Effector CD8-positive, alpha-beta T cell (primary cell): ENCODE measurements around the gene C4orf50.

Source experiments
- DNase-seq: peaks from one replicate; lab custom pipeline; 2025; lab: John Stamatoyannopoulos, UW

The C4orf50 gene

DNA sequence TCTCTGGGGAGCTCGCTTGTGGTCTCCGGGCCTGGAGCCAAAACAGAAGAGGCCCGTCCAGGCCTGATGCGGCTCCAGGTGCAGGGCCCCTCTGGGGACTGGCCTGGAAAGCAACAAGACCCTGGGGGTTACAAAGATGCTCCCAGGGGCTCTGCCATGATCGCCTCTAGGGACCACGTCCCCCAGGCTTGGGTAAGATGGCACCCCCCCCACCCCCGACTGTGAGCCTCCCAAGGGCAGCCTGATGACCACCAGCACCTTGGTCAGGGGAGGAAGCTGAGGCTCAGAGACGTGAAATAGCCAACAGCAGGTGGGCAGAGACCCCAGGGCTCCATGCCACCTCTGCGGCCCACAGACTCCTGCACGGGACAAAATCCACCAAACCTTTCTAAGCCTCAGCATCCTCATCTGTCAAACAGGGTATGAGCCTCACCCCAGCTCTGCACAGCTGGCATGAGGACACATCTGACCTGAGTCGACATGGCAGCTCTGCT is 25.4 kb downstream of the C4orf50 start:
- DNase-seq, result no peak

DNA sequence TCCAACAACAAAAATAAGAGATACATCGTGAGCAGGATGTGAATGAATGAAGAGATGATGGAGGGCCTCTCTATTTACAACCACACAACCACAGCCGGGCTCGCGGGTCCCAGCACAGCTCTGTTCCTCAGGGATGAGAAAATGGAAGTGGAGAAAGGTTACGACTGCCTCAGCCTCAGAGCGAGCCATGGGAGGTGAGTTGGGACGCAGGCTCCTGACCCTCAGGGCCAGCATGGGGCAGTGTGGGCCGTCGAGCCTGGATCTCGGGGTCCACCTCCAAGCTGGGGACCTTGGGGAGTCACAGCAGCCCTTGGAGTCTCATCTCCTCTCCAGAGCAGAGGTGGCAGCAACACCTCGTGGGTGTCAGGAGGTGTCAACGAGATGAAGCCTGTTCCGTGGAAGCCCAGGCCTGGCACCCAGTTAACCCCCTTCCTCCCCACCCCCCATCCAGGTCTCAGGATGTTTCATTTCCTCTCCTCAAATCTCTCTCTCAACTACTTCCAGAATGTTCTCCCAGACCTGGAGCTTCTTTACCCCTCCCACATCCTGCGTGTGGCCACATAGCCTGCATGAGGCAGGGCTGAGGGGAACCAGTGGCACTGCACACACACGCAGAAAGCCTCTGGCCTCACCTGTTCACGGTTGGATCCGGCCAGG is 25.9 kb downstream of the C4orf50 start:
- DNase-seq, result no peak

DNA sequence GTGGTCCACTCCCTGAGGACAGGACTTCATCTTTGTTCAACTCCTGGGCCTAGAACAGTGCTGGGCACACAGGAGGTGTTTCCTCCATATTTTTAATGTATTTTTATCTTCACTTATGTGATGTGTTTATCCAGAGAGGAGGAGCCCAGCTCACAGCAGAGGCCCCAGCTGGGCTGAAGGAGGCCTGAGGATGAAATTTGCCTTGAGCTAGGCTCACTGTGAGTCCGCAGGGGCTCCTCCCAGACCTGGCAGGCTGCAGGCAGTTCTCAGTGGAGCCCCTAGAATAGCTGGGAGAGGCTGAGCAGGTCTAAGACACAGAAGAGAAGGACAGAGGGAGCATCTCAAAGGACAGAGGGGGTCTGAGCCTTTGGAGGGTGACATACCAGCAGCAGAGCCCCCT is 26.8 kb downstream of the C4orf50 start:
- no peak for DNase-seq

DNA sequence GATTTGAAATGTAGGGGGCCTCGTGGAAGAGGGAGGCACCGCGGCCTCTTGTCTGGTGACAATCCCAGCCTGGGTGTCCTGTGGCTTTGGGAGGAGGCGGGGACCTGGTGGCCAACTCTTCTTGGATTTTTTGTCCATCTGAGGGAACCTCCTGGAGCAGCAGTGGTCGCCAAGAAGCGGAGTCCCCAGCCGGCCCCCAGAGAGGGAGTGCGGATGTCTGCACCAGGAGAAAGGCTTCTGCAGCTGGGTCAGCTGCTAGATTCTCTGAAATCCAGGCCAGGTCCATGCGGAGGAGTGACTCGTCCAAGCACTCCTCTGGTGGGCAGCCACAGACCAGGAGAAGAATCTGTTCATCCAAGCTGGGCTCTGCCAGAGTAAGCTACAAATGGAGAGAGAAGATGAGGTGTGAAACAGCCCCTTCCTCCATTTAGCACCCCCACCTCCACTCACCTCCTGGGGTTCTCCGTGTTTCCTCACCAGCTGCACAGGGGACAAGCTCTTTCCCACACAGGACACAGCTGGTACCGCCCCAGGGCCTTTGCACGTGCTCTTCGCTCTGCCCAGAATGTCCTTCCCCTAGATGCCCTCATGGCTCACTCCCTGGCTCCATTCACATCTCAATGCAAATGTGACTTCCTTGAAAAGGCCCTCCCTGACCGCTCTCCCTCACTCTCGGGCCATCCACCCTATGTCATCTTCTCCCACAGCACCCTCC is 27.6 kb downstream of the C4orf50 start:
- DNase-seq, result no peak

DNA sequence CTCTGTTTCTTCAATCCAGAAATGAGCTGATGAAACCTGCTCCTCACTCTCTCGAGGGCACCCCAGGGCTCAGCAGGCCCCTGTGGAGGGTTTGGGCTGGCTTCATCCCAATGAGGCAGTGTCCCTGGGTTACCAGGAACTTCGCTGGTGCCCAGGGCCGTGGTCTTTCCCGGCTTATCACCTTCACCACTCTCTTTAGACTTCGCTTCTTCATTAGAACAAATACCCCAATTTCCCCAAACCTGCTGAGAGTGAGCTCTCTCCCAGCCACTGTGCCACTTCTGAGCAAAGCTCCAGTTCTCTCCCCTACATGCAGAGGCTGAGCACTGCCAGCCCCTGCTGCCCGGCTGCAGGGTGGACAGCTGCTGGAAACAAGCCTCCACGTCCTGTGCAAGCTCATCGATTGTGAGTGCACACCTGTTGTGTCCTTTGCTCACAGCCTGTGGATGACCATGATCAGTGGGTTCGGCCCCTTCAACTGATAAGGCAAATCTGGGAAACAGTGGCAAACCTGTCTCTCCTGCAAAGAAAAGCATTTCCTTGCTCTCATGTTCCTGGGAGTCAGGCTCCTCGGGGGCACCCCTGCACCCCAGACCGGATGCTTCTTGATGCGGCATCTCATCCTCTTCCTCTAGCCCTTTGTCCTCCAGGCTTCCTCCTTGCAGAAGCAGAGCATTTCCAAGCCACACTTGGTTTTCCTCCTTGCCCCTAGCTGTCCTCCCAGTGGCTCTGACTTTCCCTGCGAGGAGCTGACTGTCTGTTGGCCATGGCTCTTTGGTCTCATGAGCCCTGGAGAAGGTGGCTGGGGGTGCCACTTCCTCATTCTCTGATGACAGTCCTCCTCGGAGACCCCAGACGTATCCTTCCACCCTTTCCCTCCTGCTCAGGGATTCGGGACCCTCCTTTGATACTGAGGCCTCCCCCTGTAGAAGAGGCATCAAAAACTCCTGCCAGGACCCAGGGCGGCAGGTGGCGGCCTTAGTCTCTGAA is 28.7 kb downstream of the C4orf50 start:
- DNase-seq, result no peak

DNA sequence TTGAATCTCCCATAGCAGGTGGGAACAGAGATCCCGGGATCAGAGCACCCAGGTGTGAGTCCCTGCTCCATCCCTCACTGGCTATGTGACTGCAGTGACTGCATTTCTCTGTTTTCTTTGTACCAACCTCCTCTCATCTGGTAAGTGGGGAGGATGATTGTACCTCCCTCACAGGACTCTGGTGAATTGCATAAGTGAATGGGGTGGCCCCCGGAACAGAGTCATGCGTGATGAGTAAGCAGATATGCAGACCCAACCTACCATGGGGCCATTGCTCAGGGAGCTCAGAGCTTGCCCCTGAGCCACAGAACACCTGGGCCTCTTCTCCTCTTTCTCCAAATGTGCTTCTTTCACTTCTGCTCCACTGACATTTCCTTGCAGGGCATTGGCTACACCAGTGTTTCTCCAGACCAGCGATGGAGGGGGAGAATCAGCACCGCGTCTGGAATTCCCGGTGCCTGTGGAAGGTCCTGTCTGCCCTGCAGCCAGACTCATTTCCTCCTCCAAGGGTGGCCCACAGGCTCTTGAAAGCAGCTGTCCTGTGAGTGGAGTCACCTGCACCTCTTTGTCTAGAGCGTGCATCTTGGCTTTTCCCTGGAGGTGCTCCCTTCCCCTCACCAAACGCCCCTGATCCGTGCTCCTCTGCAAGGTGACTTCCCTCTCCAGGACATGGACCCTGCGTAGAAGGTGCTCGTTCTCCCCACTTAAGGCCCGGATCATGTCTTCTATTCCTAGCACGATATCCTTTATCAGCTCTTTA is 30.0 kb downstream of the C4orf50 start:
- DNase-seq, result no peak

DNA sequence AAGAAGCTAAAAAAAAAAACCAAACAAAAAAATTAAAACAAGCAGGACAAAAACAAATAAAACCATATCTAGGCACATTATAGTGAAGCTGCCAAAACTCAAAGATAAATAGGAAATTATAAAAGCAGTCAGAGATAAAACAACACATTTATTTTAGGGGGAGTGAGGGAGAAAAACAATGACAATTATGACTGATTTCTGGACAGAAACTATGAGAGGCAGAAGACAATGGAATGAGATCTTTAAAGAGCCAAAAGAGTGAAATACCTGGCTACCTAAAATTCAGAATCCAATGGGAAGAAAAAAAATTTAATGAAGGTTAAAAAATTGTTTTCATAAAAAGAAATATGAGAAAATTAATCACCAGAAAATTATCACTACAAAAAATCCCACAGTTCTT is 33.4 kb downstream of the C4orf50 start:
- DNase-seq, result no peak

DNA sequence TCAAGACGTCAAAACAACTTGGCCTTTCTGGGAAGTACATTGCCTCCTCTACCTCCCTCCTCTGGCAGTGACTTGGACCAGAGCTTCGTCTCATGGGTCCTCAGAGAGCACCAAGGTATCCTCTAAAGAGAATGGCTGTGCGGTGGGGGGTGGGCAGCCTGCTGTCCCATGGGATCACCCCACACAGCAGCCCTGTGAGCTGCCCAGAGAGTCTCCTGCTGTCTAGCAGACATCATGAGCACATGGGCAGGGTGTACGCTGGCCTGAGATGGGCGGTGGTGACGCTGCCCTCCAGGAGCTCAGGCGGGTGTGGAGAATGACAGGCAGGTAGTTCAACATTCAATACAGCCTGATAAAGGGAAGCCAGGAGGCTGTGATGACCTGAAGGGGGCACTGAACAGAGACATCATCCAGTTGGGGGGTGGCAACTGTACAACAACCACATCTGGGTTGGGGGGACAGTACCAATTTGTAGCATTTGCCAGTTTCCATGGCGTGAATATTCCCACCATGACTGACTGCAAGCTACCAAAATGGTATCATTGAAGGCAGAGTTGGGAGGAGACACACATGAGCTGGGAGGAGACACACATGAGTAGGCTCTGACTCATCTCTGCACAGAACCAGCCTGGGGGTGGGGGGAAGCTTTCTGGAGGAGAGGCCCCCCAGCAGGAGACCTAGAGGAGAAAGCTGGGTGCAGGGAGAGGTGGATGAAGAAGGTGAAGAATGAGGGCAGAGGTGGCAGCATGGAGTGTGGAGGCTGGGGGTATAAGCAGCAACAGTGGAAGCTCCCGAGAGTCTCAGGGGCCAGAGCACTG is 35.9 kb downstream of the C4orf50 start:
- DNase-seq, result no peak

DNA sequence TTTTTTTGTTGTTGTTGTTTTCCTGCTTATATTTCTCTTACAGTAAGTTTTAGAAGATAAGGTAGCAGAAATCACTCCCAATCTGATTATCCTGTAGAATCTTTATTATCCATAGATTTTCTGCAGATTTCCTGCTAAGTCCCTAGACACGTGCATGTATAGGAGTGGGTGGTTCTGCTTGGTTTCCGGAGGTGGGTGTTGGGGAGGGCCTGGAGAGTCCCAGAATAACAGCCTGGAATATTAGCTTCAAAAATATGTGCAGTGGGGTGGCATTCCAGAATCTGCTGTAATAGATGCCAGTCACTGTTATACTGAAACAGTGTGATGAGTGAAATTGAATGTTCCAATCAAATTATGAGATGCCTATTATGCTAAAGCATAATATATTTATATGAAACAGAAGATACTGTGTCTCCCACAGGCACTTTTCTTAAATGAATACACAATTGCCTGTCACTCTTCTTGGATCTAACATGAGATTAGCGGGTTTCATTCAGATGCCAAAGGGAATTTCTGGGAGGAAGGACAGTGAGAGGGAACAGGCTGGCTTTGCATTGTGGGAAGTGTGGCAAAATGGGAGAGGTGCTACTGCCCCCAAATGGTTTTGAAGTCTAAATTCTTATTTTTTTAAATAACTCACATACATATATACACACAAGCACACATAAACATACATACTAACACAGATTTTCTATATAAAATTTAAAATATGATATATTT is 37.6 kb downstream of the C4orf50 start:
- DNase-seq, result no peak

DNA sequence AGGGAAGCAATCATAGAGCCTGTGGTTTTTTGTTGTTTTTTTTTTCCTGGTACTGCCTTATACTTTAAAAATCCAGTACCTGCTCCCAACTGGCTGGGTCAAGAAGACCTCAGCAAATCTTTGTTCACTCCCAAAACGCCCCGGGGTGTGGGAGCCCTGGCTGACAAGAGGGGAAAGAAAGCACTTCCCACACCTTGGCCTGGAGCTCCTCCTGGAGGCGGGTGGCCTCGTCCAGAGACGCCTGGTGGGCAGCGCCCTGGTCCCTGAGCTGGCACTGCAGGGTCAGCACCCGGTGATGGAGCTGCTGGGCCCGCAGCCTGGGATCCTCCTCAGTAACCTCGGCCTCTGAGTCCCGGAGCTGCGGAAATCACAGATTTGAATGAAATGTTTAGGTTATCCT is 38.2 kb downstream of the C4orf50 start:
- no peak for DNase-seq

DNA sequence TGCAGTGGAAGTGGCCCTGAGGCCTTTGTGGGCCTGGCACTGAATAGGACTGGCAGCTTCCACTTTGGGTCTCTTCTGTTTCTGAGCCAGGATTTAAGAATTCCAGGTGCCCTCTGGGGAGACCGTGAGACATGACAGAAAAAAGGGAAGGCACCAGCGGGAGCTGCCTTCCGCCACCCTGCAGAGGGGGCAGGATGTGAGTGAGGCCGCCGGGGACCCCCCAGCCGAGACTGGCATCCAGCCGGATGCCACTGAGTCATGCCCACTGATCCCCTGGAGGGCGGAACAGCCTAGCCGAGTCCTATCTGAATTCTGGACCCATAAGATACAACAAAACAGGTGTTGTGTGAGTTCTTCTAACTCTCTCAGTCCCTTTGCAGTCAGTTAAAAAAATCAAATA is 41.3 kb downstream of the C4orf50 start:
- no peak for DNase-seq

DNA sequence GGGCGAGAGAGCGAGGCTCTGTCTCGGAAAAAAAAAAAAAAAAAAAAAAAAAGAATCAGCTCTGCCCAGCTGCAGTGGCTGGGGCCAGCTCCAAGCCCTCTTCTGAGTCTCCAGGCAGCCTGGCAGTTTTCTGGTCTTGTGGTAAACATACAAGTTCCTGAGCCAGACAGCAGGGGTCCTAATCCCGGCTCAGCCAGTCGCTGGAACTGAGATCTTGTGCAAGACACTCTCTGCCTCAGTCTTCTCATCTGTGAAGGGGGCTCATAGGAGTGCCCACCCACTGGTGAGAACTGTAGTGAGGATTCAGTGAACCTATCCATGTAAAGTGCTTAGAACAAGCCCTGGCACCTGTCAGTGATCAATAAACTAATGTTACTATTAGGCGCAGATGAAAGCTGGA is 41.8 kb downstream of the C4orf50 start:
- no peak for DNase-seq

DNA sequence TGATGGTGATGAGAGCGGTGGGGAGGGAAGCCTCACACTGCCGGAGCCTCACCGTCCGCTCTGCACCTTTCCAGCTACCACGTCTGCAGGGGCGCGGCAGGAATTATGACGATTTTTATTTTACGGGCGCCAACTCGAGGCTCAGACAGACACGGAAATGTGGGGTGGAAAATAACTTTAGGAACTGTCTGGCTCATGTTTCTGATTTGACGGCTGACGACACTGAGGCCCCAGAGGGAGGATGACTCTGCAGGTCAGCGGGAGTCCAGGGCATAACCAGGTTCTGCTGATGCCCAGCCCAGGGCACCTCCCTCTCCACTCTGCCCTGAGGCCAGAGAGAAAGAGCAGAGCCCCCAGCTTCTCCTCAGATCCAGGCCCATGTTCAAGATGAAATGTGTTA is 43.9 kb downstream of the C4orf50 start:
- DNase-seq, result no peak

DNA sequence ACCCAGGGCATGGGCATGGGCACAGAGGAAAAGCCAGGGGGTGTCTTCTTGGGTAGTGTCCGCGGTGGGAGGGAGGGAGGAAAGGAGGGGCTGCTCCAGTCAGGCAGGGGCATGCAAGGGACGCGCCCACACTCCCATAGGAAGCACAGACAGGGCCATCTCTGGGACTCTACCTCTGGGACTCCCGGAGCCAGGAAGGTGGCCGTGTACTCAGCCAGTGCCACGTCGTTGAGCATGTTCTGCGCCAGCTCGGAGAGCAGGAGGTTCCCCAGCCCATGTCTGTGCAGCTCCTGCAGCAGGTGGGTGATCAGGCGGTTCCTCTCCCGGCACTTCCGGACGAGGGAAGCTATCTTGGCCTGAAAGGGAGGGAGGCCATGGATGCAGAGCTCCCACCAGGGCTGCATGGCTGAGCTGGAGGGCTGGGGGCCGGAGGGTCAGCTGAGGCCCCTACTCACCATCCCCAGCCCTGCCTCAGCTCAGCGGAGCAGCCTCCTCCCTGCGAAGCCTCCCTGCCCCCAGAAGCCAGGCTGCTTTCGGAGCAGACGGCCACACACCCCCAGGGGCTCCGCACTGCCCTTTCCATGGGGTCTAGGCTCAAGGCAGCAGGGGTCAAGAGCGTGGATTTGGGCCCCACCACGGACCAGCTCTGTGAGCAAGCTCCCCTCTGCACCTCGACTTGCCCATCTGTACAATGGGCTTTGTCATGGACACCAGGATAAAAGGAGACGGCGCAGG is 44.6 kb downstream of the C4orf50 start:
- no peak for DNase-seq

DNA sequence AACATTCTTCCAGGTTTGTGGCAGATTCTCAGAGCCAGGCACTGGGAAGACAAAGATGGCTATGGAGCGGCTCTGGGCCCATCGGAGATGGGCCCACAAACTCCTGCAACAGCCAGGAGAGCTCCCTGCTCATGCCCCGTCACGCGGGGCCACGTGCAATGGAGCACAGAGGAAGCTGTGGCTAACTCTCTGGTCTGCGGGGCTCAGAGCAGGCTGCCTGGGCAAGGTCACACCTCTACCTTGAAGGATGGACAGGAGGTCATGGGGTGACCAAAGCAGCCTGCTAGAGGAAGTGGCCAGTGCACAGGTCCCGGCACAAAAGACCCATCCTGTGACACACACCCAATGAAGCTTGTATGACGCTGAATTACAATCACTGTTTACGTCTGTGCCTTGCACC is 45.2 kb downstream of the C4orf50 start:
- no peak for DNase-seq

DNA sequence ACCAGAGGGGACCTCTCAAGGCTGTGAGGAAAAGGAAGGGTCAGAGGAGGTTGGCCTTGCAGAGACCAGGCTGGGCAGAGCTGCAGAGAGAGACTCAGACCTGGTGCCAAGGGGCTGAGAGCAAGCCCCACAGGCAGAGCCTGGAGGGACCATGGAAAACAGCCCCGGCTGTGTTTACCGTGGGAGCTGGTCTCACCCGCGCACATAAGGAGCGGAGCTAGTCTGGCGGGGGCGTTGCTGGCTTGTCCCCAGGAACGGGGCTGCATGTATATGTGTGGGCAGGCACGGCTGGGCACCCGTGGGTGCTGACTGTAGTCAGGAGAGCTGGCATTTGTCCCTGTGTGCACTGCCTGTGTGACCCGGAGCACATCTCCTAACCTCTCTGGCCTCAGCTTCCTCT is 45.7 kb downstream of the C4orf50 start:
- DNase-seq, result no peak

DNA sequence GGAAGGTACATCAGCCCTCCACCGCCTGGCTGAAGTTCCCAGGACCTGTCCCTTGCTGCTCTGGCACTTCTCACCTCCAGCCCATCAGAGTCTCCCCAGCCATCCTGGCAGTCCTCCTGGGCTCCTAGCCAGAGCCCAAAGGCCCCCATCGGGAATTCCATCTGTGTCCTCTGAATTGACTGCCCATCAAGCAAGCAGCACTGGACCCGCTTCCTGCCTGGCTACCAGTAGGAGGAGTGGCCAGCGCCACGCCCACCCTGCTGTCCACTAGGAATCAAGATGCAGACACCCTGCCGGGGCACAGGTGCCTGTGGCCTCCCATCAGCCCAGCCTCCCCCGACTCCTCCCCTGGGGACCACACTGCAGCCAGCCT is 47.2 kb downstream of the C4orf50 start:
- no peak for DNase-seq

DNA sequence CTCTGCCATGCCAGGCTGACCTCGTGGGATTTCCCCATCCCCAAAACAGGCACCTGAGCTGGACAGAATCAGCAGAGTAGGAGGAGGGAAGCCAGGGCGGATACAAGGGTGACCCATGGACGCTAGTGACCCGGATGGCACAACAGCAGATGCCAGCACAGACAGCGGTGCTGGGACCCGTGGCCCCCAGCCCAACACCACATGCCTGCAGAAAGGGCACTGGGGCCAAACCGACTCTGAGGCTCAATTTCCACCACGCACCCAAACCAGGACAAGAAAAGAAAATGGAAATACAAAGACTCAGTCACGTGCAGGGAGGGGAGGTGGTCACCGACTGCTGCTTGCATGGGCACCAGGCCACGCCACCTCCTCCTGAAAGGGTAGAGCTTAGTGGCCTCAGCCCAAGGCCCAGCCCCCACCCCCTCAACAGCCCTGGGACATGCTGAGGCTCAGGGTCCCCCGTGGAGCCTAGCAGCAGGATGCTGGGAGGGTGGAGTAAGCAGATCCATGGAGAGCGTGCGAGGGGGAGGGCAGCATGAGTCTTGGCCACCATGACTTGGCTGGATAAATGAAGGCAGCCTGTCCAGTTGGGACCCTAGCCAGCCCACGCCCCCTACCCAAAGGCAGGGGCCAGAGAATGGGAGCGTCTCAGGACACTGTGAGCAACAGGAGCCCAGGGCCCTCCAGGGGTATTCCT is 47.7 kb downstream of the C4orf50 start:
- DNase-seq, result no peak

DNA sequence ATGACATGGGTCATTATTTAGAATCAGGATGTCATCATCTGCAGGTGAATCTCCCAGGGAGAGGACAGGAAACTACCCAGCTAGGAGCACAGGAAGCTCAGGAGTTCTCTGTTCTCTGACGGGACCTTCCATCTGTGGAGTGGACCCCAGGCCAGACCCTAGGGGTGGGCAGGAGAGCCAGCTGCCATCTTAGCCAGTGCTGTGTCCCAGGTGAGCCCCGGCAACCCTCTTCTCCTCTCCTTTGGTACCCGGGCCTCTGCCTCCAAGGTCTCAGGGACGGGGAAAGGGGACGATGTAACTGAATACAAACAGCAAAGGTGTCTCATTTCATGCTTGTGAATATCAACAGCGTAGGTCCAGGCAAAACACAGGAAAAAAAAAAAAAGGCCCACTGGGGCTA is 48.5 kb downstream of the C4orf50 start:
- no peak for DNase-seq
